ENCODE results near the gene DSC3. TPM values are rescaled to one million over a fixed set of nuclear protein-coding genes. Genes with fewer than 3 reads are reported as not detected.

Gene DSC3
- total RNA-seq, 1 donor: under 0.01 TPM

- no peak overlapping the region for H3K27ac ChIP-seq (ENCODE audit: low read depth, low read length)
- H3K4me2 ChIP-seq (ENCODE audit: insufficient read depth, low read length): no peak overlapping the region
- no peaks in the 10 kb centered on the region for H3K9me3 ChIP-seq (ENCODE audit: low read depth, low read length)
- H3K36me3 ChIP-seq (ENCODE audit: insufficient read depth, low read length): no peaks in the 10 kb centered on the region
- no peaks in the 10 kb centered on the region for H3K79me2 ChIP-seq (ENCODE audit: insufficient read depth, low read length)
- H3K4me3 ChIP-seq (ENCODE audit: insufficient read depth, low read length): no peak overlapping the region
- H3K27me3 ChIP-seq (ENCODE audit: insufficient read depth, low read length): no peaks in the 10 kb centered on the region
- TF ChIP-seq CTCF (IDR thresholded peaks at IDR 0.05; ENCODE audit: extremely low read depth, low read depth, low read length): no peak
- no peak overlapping the region for H2AFZ ChIP-seq (ENCODE audit: low read length)
- DNase-seq (ENCODE audit: insufficient read length, low spot score, missing footprints): no peak
- no peaks in the 10 kb centered on the region for H3K4me1 ChIP-seq (ENCODE audit: insufficient read depth, low read length)
- no peaks in the 10 kb centered on the region for H4K20me1 ChIP-seq (ENCODE audit: insufficient read depth, low read length)
Measured at GRCh38 chr18:31077878-31078277, 35.3 kb upstream of the DSC3 start.

- H3K9me3 ChIP-seq (ENCODE audit: low read depth, low read length): no peaks in the 10 kb centered on the region
- H3K79me2 ChIP-seq (ENCODE audit: insufficient read depth, low read length): no peaks in the 10 kb centered on the region
- H2AFZ ChIP-seq (ENCODE audit: low read length): no peak overlapping the region
- no peaks in the 10 kb centered on the region for H3K27me3 ChIP-seq (ENCODE audit: insufficient read depth, low read length)
- no peaks in the 10 kb centered on the region for H4K20me1 ChIP-seq (ENCODE audit: insufficient read depth, low read length)
- DNase-seq (ENCODE audit: insufficient read length, low spot score, missing footprints): no peak
- no peaks in the 10 kb centered on the region for H3K36me3 ChIP-seq (ENCODE audit: insufficient read depth, low read length)
- no peak overlapping the region for H3K4me3 ChIP-seq (ENCODE audit: insufficient read depth, low read length)
- H3K4me1 ChIP-seq (ENCODE audit: insufficient read depth, low read length): no peaks in the 10 kb centered on the region
- TF ChIP-seq CTCF (IDR thresholded peaks at IDR 0.05; ENCODE audit: extremely low read depth, low read depth, low read length): no peak
- no peak overlapping the region for H3K27ac ChIP-seq (ENCODE audit: low read depth, low read length)
- H3K4me2 ChIP-seq (ENCODE audit: insufficient read depth, low read length): no peak overlapping the region
Measured at GRCh38 chr18:31072175-31072574, 29.6 kb upstream of the DSC3 start.

GRCh38 chr18:31070206-31070605, 27.7 kb upstream of the DSC3 start:
- H3K27ac ChIP-seq (ENCODE audit: low read depth, low read length): no peak overlapping the region
- no peaks in the 10 kb centered on the region for H3K79me2 ChIP-seq (ENCODE audit: insufficient read depth, low read length)
- H3K4me3 ChIP-seq (ENCODE audit: insufficient read depth, low read length): no peak overlapping the region
- no peaks in the 10 kb centered on the region for H3K4me1 ChIP-seq (ENCODE audit: insufficient read depth, low read length)
- H3K27me3 ChIP-seq (ENCODE audit: insufficient read depth, low read length): no peaks in the 10 kb centered on the region
- no peaks in the 10 kb centered on the region for H3K9me3 ChIP-seq (ENCODE audit: low read depth, low read length)
- no peak overlapping the region for H2AFZ ChIP-seq (ENCODE audit: low read length)
- H3K4me2 ChIP-seq (ENCODE audit: insufficient read depth, low read length): no peak overlapping the region
- no peaks in the 10 kb centered on the region for H4K20me1 ChIP-seq (ENCODE audit: insufficient read depth, low read length)
- TF ChIP-seq CTCF (IDR thresholded peaks at IDR 0.05; ENCODE audit: extremely low read depth, low read depth, low read length): no peak
- no peaks in the 10 kb centered on the region for H3K36me3 ChIP-seq (ENCODE audit: insufficient read depth, low read length)
- no peak for DNase-seq (ENCODE audit: insufficient read length, low spot score, missing footprints)

GRCh38 chr18:31066266-31066665, 23.7 kb upstream of the DSC3 start:
- Histone ChIP-seq H3K4me2 (ENCODE audit: insufficient read depth, low read length) (no peak overlapping the region), H3K27me3 (ENCODE audit: insufficient read depth, low read length) (no peaks in the 10 kb centered on the region), H3K9me3 (ENCODE audit: low read depth, low read length) (no peaks in the 10 kb centered on the region), H4K20me1 (ENCODE audit: insufficient read depth, low read length) (no peaks in the 10 kb centered on the region), H3K79me2 (ENCODE audit: insufficient read depth, low read length) (no peaks in the 10 kb centered on the region), H3K4me1 (ENCODE audit: insufficient read depth, low read length) (no peaks in the 10 kb centered on the region), H3K4me3 (ENCODE audit: insufficient read depth, low read length) (no peak overlapping the region), H3K36me3 (ENCODE audit: insufficient read depth, low read length) (no peaks in the 10 kb centered on the region), H3K27ac (ENCODE audit: low read depth, low read length) (no peak overlapping the region), H2AFZ (ENCODE audit: low read length) (no peak overlapping the region)
- DNase-seq (ENCODE audit: insufficient read length, low spot score, missing footprints): no peak
- no peak for TF ChIP-seq CTCF (IDR thresholded peaks at IDR 0.05; ENCODE audit: extremely low read depth, low read depth, low read length)

Data from osteoblast (primary cell).